HepG2 (cell line): ENCODE measurements around the gene SLC9A8. TPM values are rescaled to one million over a fixed set of nuclear protein-coding genes. Genes with fewer than 3 reads are reported as not detected.

ENCODE experiments used
- KDM5B ChIP-seq: sonication (generic); formaldehyde crosslinking; IDR thresholded peaks from 2 replicates; pipeline ENCODE4 v1.4.0; 2020; ENCODE audit warnings: missing genetic modification reagents, mild to moderate bottlenecking, borderline replicate concordance
- THAP11 ChIP-seq: IDR thresholded peaks from 2 replicates; pipeline ENCODE4 v1.6.1; 2016; ENCODE audit warnings: missing biosample characterization, missing genetic modification reagents
- ZNF598 ChIP-seq: sonication (generic); formaldehyde crosslinking; IDR thresholded peaks from 2 replicates; pipeline ENCODE4 v1.5.1; 2020; ENCODE audit warnings: mild to moderate bottlenecking, missing genetic modification reagents, borderline replicate concordance
- ZNF674 ChIP-seq: sonication (generic); formaldehyde crosslinking; IDR thresholded peaks from 2 replicates; pipeline ENCODE4 v1.5.0; 2020; ENCODE audit warnings: low read depth, mild to moderate bottlenecking, missing genetic modification reagents
- polyA plus RNA-seq, 8 experiments: library from polyadenylated mRNA; depleted of rRNA in 3 of 8; stranded (reverse) in 7 of 8; unstranded in 1 of 8; fragments of >200 nt; fragmentation: Illumina TruSeq in 4 of 8; extraction: Trizol in 4 of 8; gene quantifications; 2 replicates each; pipeline versions ENCODE4 v1.2.1 to v1.2.3, GENCODE V29; 2011 to 2016; ENCODE audit warnings: low read depth in 4 of 8, missing spikeins in 1 of 8, mixed read lengths in 1 of 8; ENCODE audit not compliant: insufficient read depth in 1 of 8
- total RNA-seq, 5 experiments: library from RNA; depleted of rRNA; stranded (reverse); fragments of >200 nt; fragmentation: Illumina TruSeq; extraction: Trizol; gene quantifications; 2 replicates each; pipeline ENCODE4 v1.2.3, GENCODE V29; 2016; ENCODE audit warnings: low read depth in 1 of 5
- TF ChIP-seq, protein P1 (sequence below): sonication (generic); formaldehyde crosslinking; IDR thresholded peaks from 2 replicates; pipeline ENCODE4 v1.4.0; 2020; ENCODE audit warnings: missing genetic modification reagents
- TF ChIP-seq, protein P2 (sequence below): sonication (generic); formaldehyde crosslinking; IDR thresholded peaks from 2 replicates; pipeline ENCODE4 v1.4.0; 2020; ENCODE audit warnings: mild to moderate bottlenecking, missing genetic modification reagents
- TF ChIP-seq, protein P3 (sequence below): fragments of 450-650 bp; IDR thresholded peaks from 2 replicates; pipeline ENCODE4 v1.6.1; 2017; ENCODE audit warnings: mild to moderate bottlenecking
- TF ChIP-seq, protein P4 (sequence below): sonication (generic); formaldehyde crosslinking; IDR thresholded peaks from 2 replicates; pipeline ENCODE4 v1.8.0; 2023; ENCODE audit warnings: mild to moderate bottlenecking, missing genetic modification reagents

SLC9A8 gene
- total and polyA plus RNA-seq, 2 of the 13 experiments (the other 11 are each of a cell fraction or from before 2014, with no cell fraction given) = 4.1 to 7.4 TPM

DNA sequence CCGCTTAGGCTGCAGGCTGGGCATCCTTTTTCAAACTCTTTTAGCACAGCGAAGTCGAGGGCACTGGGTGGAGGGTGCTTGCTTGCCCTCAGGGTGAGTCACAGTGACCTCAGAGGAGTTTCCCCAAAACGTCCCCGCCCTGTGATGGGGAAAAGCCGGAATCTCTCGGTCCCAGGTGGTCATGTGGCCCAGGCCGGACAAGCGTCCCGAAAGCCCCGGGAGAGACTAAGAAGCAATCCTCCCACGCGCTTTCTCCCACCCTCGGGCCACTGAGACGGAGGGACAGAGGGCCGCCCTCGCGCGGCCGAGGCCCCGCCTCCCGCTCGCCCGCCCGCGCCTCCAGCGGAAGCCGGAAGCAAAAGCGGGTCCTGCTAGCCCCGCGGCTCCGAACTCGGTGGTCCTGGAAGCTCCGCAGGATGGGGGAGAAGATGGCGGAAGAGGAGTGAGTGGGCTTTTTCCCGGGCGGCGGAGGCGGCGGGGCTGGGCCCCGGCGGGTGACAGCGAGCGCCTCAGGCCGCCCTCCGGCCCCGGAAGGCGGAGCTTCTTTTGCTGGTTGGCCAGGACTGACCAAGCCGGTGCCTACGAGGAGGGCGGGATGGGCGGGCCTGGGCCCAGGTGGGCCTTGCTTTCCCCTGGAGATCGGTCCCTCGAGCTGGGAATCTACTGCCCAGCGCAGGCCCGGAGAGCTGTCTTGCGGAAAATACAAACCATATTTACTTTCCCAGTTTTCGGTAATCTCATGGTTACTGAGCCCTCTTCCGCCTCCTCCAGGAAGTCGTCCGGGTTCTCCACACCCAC, at the start of gene SLC9A8 (continued):
- TF ChIP-seq, protein P1, sequence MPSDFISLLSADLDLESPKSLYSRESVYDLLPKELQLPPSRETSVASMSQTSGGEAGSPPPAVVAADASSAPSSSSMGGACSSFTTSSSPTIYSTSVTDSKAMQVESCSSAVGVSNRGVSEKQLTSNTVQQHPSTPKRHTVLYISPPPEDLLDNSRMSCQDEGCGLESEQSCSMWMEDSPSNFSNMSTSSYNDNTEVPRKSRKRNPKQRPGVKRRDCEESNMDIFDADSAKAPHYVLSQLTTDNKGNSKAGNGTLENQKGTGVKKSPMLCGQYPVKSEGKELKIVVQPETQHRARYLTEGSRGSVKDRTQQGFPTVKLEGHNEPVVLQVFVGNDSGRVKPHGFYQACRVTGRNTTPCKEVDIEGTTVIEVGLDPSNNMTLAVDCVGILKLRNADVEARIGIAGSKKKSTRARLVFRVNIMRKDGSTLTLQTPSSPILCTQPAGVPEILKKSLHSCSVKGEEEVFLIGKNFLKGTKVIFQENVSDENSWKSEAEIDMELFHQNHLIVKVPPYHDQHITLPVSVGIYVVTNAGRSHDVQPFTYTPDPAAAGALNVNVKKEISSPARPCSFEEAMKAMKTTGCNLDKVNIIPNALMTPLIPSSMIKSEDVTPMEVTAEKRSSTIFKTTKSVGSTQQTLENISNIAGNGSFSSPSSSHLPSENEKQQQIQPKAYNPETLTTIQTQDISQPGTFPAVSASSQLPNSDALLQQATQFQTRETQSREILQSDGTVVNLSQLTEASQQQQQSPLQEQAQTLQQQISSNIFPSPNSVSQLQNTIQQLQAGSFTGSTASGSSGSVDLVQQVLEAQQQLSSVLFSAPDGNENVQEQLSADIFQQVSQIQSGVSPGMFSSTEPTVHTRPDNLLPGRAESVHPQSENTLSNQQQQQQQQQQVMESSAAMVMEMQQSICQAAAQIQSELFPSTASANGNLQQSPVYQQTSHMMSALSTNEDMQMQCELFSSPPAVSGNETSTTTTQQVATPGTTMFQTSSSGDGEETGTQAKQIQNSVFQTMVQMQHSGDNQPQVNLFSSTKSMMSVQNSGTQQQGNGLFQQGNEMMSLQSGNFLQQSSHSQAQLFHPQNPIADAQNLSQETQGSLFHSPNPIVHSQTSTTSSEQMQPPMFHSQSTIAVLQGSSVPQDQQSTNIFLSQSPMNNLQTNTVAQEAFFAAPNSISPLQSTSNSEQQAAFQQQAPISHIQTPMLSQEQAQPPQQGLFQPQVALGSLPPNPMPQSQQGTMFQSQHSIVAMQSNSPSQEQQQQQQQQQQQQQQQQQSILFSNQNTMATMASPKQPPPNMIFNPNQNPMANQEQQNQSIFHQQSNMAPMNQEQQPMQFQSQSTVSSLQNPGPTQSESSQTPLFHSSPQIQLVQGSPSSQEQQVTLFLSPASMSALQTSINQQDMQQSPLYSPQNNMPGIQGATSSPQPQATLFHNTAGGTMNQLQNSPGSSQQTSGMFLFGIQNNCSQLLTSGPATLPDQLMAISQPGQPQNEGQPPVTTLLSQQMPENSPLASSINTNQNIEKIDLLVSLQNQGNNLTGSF (CRISPR knock-in tag) = 0 out of 2 replicates have a peak, but pooled peaks have one; percentile 7
- TF ChIP-seq, protein P2, sequence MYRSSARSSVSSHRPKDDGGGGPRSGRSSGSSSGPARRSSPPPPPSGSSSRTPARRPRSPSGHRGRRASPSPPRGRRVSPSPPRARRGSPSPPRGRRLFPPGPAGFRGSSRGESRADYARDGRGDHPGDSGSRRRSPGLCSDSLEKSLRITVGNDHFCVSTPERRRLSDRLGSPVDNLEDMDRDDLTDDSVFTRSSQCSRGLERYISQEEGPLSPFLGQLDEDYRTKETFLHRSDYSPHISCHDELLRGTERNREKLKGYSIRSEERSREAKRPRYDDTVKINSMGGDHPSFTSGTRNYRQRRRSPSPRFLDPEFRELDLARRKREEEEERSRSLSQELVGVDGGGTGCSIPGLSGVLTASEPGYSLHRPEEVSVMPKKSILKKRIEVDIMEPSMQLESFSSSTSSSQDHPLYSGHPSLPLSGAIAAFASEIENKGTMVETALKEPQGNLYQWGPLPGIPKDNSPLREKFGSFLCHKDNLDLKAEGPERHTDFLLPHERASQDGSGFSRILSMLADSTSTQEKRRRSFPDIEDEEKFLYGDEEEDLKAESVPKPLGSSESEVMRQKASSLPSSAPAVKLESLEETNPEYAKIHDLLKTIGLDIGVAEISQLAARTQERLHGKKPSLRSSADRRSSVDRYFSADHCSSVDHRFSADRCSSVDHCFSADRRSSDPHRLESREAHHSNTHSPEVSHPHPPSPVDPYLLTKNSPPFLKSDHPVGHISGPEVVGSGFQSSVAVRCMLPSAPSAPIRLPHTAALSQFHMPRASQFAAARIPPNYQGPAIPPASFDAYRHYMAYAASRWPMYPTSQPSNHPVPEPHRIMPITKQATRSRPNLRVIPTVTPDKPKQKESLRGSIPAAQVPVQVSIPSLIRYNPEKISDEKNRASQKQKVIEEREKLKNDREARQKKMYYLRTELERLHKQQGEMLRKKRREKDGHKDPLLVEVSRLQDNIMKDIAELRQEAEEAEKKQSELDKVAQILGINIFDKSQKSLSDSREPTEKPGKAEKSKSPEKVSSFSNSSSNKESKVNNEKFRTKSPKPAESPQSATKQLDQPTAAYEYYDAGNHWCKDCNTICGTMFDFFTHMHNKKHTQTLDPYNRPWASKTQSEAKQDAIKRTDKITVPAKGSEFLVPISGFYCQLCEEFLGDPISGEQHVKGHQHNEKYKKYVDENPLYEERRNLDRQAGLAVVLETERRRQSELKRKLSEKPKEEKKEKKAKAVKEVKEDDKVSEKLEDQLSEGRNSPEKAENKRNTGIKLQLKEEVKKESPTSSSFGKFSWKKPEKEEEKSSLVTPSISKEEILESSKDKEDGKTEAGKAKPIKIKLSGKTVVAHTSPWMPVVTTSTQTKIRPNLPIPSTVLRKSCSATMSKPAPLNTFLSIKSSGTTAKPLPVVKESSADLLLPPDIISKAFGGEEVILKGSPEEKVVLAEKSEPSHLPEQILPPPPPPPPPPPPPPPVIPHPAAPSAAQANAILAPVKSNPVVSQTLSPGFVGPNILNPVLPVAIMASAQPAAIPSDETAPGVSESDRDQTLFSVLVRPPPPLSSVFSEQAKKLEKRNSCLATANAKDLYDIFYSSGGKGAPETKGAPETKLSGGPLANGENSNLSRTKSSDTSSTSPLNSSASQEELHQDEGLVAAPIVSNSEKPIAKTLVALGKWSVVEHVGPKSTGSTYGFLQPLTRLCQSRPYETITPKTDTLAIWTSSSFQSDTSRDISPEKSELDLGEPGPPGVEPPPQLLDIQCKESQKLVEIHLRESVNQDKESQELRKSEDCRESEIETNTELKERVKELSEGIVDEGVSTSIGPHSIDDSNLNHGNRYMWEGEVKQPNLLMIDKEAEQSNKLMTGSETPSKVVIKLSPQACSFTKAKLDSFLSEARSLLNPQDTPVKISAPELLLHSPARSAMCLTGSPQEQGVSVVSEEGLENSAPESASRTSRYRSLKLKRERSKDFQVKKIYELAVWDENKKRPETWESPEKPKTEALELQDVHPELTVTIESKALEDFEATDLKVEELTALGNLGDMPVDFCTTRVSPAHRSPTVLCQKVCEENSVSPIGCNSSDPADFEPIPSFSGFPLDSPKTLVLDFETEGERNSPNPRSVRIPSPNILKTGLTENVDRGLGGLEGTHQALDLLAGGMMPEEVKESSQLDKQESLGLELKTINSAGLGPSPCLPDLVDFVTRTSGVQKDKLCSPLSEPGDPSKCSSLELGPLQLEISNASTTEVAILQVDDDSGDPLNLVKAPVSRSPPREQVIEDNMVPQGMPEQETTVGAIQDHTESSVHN (CRISPR knock-in tag) = no peak
- TF ChIP-seq, protein P3, sequence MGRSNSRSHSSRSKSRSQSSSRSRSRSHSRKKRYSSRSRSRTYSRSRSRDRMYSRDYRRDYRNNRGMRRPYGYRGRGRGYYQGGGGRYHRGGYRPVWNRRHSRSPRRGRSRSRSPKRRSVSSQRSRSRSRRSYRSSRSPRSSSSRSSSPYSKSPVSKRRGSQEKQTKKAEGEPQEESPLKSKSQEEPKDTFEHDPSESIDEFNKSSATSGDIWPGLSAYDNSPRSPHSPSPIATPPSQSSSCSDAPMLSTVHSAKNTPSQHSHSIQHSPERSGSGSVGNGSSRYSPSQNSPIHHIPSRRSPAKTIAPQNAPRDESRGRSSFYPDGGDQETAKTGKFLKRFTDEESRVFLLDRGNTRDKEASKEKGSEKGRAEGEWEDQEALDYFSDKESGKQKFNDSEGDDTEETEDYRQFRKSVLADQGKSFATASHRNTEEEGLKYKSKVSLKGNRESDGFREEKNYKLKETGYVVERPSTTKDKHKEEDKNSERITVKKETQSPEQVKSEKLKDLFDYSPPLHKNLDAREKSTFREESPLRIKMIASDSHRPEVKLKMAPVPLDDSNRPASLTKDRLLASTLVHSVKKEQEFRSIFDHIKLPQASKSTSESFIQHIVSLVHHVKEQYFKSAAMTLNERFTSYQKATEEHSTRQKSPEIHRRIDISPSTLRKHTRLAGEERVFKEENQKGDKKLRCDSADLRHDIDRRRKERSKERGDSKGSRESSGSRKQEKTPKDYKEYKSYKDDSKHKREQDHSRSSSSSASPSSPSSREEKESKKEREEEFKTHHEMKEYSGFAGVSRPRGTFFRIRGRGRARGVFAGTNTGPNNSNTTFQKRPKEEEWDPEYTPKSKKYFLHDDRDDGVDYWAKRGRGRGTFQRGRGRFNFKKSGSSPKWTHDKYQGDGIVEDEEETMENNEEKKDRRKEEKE = no peak
- TF ChIP-seq KDM5B (CRISPR knock-in tag) = peak; percentile 63; the same call in 1 of the 2 replicates
- TF ChIP-seq ZNF674 = no peak
- TF ChIP-seq THAP11 = peak; percentile 93
- TF ChIP-seq ZNF598 (CRISPR knock-in tag) = no peak
- TF ChIP-seq, protein P4, sequence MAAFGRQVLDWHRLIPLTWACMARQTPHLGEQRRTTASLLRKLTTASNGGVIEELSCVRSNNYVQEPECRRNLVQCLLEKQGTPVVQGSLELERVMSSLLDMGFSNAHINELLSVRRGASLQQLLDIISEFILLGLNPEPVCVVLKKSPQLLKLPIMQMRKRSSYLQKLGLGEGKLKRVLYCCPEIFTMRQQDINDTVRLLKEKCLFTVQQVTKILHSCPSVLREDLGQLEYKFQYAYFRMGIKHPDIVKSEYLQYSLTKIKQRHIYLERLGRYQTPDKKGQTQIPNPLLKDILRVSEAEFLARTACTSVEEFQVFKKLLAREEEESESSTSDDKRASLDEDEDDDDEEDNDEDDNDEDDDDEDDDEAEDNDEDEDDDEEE (CRISPR knock-in tag) = no peak
